B cell (primary cell): ENCODE measurements around the gene SYTL5.

Source experiments
- CTCF ChIP-seq: fragments of 200-600 bp; IDR thresholded peaks from one replicate; pipeline ENCODE4 v1.8.0; 2022; ENCODE audit warnings: antibody characterized with exemption, mild to moderate bottlenecking
- EZH2 ChIP-seq: IDR thresholded peaks from 2 replicates; pipeline ENCODE4 v1.6.1; 2012; ENCODE audit warnings: borderline replicate concordance, low read depth, mild to moderate bottlenecking, moderate library complexity, low read length; ENCODE audit not compliant: insufficient read depth, poor library complexity, severe bottlenecking

- no peak for TF ChIP-seq CTCF
- no peak for TF ChIP-seq EZH2
Measured at GRCh38 chrX:37998586-37999262, 7.6 kb upstream of the SYTL5 start.
